ENCODE measurements around the gene BCAS3. TPM values are rescaled to one million over a fixed set of nuclear protein-coding genes. Genes with fewer than 3 reads are reported as not detected.

BCAS3 gene
- total and polyA plus RNA-seq, 4 experiments from 2014 or later = 27.0 to 45.2 (median 41.2) TPM

GRCh38 chr17:60741031-60741430 lies 63.4 kb downstream of the BCAS3 start:
- no peaks in the 10 kb centered on the region for H3K9me3 Mint-ChIP-seq
- H3K4me1 ChIP-seq (ENCODE audit: insufficient read depth, low read length) = no peaks in the 10 kb centered on the region
- peak overlapping the region in 1 of 7 donors; percentile 66 for H3K27ac Mint-ChIP-seq
- H3K27ac ChIP-seq (ENCODE audit: low read depth, low read length) = no peak overlapping the region
- no peaks in the 10 kb centered on the region for H3K27me3 ChIP-seq (ENCODE audit: insufficient read depth, low read length)
- H3K4me3 ChIP-seq (ENCODE audit: low read length in 2 of 2) = no peak overlapping the region
- H3K36me3 ChIP-seq (ENCODE audit: insufficient read depth, low read length) = no peaks in the 10 kb centered on the region
- peaks cover 0 to 4% (median 2%) of the 10 kb centered on the region in 4 donors for H3K4me1 Mint-ChIP-seq
- intact Hi-C loops (cut with micrococcal nuclease) = no loop called here
- H3K4me3 Mint-ChIP-seq = no peak overlapping the region
- ChIA-PET POLR2A (ENCODE audit: partially characterized antibody) (no interaction called here), CTCF (ENCODE audit: partially characterized antibody) (no interaction called here)
- DNase-seq = no peak
- H3K27me3 Mint-ChIP-seq = no peaks in the 10 kb centered on the region
- H3K36me3 Mint-ChIP-seq = peaks cover 6 to 25% of the 10 kb centered on the region in 2 donors
- H3K9me3 ChIP-seq (ENCODE audit: control insufficient read depth in 1 of 2, low read length in 2 of 2) = no peaks in the 10 kb centered on the region

- no peaks in the 10 kb centered on the region for H3K27me3 Mint-ChIP-seq
- no peaks in the 10 kb centered on the region for H3K27me3 ChIP-seq (ENCODE audit: insufficient read depth, low read length)
Measured at GRCh38 chr17:60743282-60743681, 65.6 kb downstream of the BCAS3 start.

DNA sequence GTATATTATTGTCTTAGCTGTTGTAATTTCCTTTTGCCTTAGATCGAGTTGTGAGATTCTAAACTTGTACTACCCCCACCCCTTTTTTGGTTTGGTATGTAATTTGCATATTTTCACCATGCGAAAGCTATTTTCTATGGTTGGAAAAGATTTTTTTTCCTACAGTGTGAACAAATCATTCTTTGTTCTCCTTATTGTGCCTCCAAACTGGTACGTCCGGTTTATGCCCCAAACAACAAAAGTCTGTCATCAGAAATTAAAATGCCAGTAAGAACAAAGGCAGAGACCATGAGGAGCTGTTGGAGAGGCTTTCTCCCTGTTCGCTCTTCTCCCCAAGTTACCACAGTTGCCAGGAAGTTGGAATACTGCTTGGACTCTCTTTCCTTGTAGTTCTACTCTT lies 66.1 kb downstream of the BCAS3 start:
- intact Hi-C loops (cut with micrococcal nuclease) = no loop called here
- CTCF ChIA-PET (ENCODE audit: partially characterized antibody) = interaction anchor here (1.9 kb wide), 1 partner anchor 23 kb away, joined by 4 read pairs; no protein-coding TSS in a partner anchor
- Mint-ChIP-seq H3K36me3 (peaks cover 6 to 11% of the 10 kb centered on the region in 2 donors), H3K4me3 (no peak overlapping the region), H3K9me3 (no peaks in the 10 kb centered on the region), H3K4me1 (peaks cover 0 to 5% (median 1%) of the 10 kb centered on the region in 4 donors), H3K27me3 (no peaks in the 10 kb centered on the region), H3K27ac (no peak overlapping the region)
- no peaks in the 10 kb centered on the region for H3K36me3 ChIP-seq (ENCODE audit: insufficient read depth, low read length)
- no peak overlapping the region for H3K4me3 ChIP-seq (ENCODE audit: low read length in 2 of 2)
- no peak overlapping the region for H3K27ac ChIP-seq (ENCODE audit: low read depth, low read length)
- POLR2A ChIA-PET (ENCODE audit: partially characterized antibody) = no interaction called here
- H3K4me1 ChIP-seq (ENCODE audit: insufficient read depth, low read length) = no peaks in the 10 kb centered on the region
- H3K9me3 ChIP-seq (ENCODE audit: control insufficient read depth in 1 of 2, low read length in 2 of 2) = no peaks in the 10 kb centered on the region
- H3K27me3 ChIP-seq (ENCODE audit: insufficient read depth, low read length) = no peaks in the 10 kb centered on the region
- no peak for DNase-seq

More at GRCh38 chr17:60743282-60743681, 65.6 kb downstream of the BCAS3 start:
- no peaks in the 10 kb centered on the region for H3K9me3 Mint-ChIP-seq
- peaks cover 5 to 13% of the 10 kb centered on the region in 2 donors for H3K36me3 Mint-ChIP-seq
- no peak for DNase-seq
- no peak overlapping the region for H3K27ac ChIP-seq (ENCODE audit: low read depth, low read length)
- ChIA-PET CTCF (ENCODE audit: partially characterized antibody) (no interaction called here), POLR2A (ENCODE audit: partially characterized antibody) (no interaction called here)
- no peaks in the 10 kb centered on the region for H3K36me3 ChIP-seq (ENCODE audit: insufficient read depth, low read length)
- H3K27ac Mint-ChIP-seq = no peak overlapping the region
- H3K4me3 Mint-ChIP-seq = no peak overlapping the region
- H3K4me1 ChIP-seq (ENCODE audit: insufficient read depth, low read length) = no peaks in the 10 kb centered on the region
- H3K4me1 Mint-ChIP-seq = peaks cover 0 to 5% (median 1%) of the 10 kb centered on the region in 4 donors
- intact Hi-C loops (cut with micrococcal nuclease) = no loop called here
- no peaks in the 10 kb centered on the region for H3K9me3 ChIP-seq (ENCODE audit: control insufficient read depth in 1 of 2, low read length in 2 of 2)
- H3K4me3 ChIP-seq (ENCODE audit: low read length in 2 of 2) = no peak overlapping the region

- no peak for DNase-seq
- H3K9me3 Mint-ChIP-seq = no peaks in the 10 kb centered on the region
- Histone ChIP-seq H3K4me1 (ENCODE audit: insufficient read depth, low read length) (no peaks in the 10 kb centered on the region), H3K27me3 (ENCODE audit: insufficient read depth, low read length) (no peaks in the 10 kb centered on the region), H3K27ac (ENCODE audit: low read depth, low read length) (no peak overlapping the region), H3K9me3 (ENCODE audit: control insufficient read depth in 1 of 2, low read length in 2 of 2) (no peaks in the 10 kb centered on the region), H3K36me3 (ENCODE audit: insufficient read depth, low read length) (no peaks in the 10 kb centered on the region), H3K4me3 (ENCODE audit: low read length in 2 of 2) (no peak overlapping the region)
- CTCF ChIA-PET (ENCODE audit: partially characterized antibody) = interaction anchor here (0.7 to 1.9 kb wide), 2 partner anchors 24 to 107 kb away, joined by 3 to 4 read pairs; no protein-coding TSS in a partner anchor
- no peak overlapping the region for H3K27ac Mint-ChIP-seq
- peaks cover 6 to 16% of the 10 kb centered on the region in 2 donors for H3K36me3 Mint-ChIP-seq
- POLR2A ChIA-PET (ENCODE audit: partially characterized antibody) = no interaction called here
- H3K27me3 Mint-ChIP-seq = no peaks in the 10 kb centered on the region
- H3K4me1 Mint-ChIP-seq = peaks cover 0 to 5% (median 1%) of the 10 kb centered on the region in 4 donors
- no peak overlapping the region for H3K4me3 Mint-ChIP-seq
- intact Hi-C loops (cut with micrococcal nuclease) = no loop called here
Measured at GRCh38 chr17:60744355-60744966, 66.8 kb downstream of the BCAS3 start.

DNA sequence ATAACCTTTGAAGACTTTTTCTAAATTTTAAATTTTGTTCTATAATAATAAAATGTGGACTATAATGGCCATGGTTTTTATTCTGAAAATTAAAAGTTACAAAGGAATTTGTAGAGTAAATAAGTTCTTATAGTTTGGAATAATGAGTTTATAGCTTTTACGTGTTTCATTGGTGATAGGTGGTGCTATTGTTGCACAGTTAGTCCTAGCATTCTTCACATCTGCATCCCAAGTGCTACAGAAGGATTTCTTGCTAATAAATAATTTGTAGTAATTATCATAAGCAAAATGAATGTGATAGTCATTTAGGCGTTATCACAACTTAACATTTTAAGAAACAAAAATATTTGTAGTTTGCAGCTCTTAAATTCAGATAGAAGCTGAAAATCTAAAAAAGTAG lies 67.9 kb downstream of the BCAS3 start:
- intact Hi-C loops (cut with micrococcal nuclease) = no loop called here
- Mint-ChIP-seq H3K4me1 (peaks cover 0 to 5% (median 2%) of the 10 kb centered on the region in 4 donors), H3K4me3 (no peak overlapping the region), H3K36me3 (peaks cover 8 to 16% of the 10 kb centered on the region in 2 donors), H3K9me3 (peaks cover 0 to 3% (median under 1%) of the 10 kb centered on the region in 8 donors), H3K27ac (no peak overlapping the region), H3K27me3 (no peaks in the 10 kb centered on the region)
- POLR2A ChIA-PET (ENCODE audit: partially characterized antibody) = no interaction called here
- H3K4me1 ChIP-seq (ENCODE audit: insufficient read depth, low read length) = no peaks in the 10 kb centered on the region
- DNase-seq = no peak
- H3K9me3 ChIP-seq (ENCODE audit: control insufficient read depth in 1 of 2, low read length in 2 of 2) = no peaks in the 10 kb centered on the region
- H3K27me3 ChIP-seq (ENCODE audit: insufficient read depth, low read length) = no peaks in the 10 kb centered on the region
- H3K4me3 ChIP-seq (ENCODE audit: low read length in 2 of 2) = no peak overlapping the region
- CTCF ChIA-PET (ENCODE audit: partially characterized antibody) = interaction anchor here (1.9 kb wide), 1 partner anchor 25 kb away, joined by 4 read pairs; no protein-coding TSS in a partner anchor
- no peaks in the 10 kb centered on the region for H3K36me3 ChIP-seq (ENCODE audit: insufficient read depth, low read length)
- no peak overlapping the region for H3K27ac ChIP-seq (ENCODE audit: low read depth, low read length)

GRCh38 chr17:60747069-60747808 lies 69.6 kb downstream of the BCAS3 start:
- DNase-seq = no peak
- ChIA-PET CTCF (ENCODE audit: partially characterized antibody) (interaction anchor here (0.9 to 1.6 kb wide), 2 partner anchors 27 kb away, joined by 4 read pairs; no protein-coding TSS in a partner anchor), POLR2A (ENCODE audit: partially characterized antibody) (no interaction called here)
- Mint-ChIP-seq H3K27ac (peak overlapping the region in 1 of 7 donors; percentile 10), H3K4me1 (peaks cover 0 to 5% (median under 1%) of the 10 kb centered on the region in 4 donors), H3K4me3 (no peak overlapping the region), H3K36me3 (peaks cover 9 to 16% of the 10 kb centered on the region in 2 donors), H3K9me3 (peaks cover 0 to 6% (median under 1%) of the 10 kb centered on the region in 8 donors), H3K27me3 (no peaks in the 10 kb centered on the region)
- H3K4me3 ChIP-seq (ENCODE audit: low read length in 2 of 2) = no peak overlapping the region
- H3K27ac ChIP-seq (ENCODE audit: low read depth, low read length) = no peak overlapping the region
- H3K27me3 ChIP-seq (ENCODE audit: insufficient read depth, low read length) = no peaks in the 10 kb centered on the region
- intact Hi-C loops (cut with micrococcal nuclease) = no loop called here
- no peaks in the 10 kb centered on the region for H3K36me3 ChIP-seq (ENCODE audit: insufficient read depth, low read length)
- no peaks in the 10 kb centered on the region for H3K9me3 ChIP-seq (ENCODE audit: control insufficient read depth in 1 of 2, low read length in 2 of 2)
- no peaks in the 10 kb centered on the region for H3K4me1 ChIP-seq (ENCODE audit: insufficient read depth, low read length)

- DNase-seq = no peak
- Histone ChIP-seq H3K36me3 (ENCODE audit: insufficient read depth, low read length) (no peaks in the 10 kb centered on the region), H3K4me3 (ENCODE audit: low read length in 2 of 2) (no peak overlapping the region), H3K27ac (ENCODE audit: low read depth, low read length) (no peak overlapping the region), H3K9me3 (ENCODE audit: control insufficient read depth in 1 of 2, low read length in 2 of 2) (no peaks in the 10 kb centered on the region), H3K27me3 (ENCODE audit: insufficient read depth, low read length) (no peaks in the 10 kb centered on the region), H3K4me1 (ENCODE audit: insufficient read depth, low read length) (no peaks in the 10 kb centered on the region)
- Mint-ChIP-seq H3K4me1 (peaks cover 0 to 5% (median under 1%) of the 10 kb centered on the region in 4 donors), H3K4me3 (no peak overlapping the region), H3K27me3 (no peaks in the 10 kb centered on the region), H3K36me3 (peaks cover 9 to 21% of the 10 kb centered on the region in 2 donors), H3K9me3 (peaks cover 0 to 6% (median under 1%) of the 10 kb centered on the region in 8 donors), H3K27ac (no peak overlapping the region)
- ChIA-PET POLR2A (ENCODE audit: partially characterized antibody) (no interaction called here), CTCF (ENCODE audit: partially characterized antibody) (interaction anchor here (1.6 kb wide), 1 partner anchor 28 kb away, joined by 4 read pairs; no protein-coding TSS in a partner anchor)
- intact Hi-C loops (cut with micrococcal nuclease) = no loop called here
Measured at GRCh38 chr17:60748204-60748603, 70.6 kb downstream of the BCAS3 start.
